GM12878 (cell line): ENCODE data around the gene WWP2. TPM values are rescaled to one million over a fixed set of nuclear protein-coding genes. Genes with fewer than 3 reads are reported as not detected.
"Not testable (repeated sequence)": the region's sequence is repeated elsewhere in the genome, so short reads cannot be mapped to it uniquely, and the experiment has no call there.

ENCODE experiments used
- ATAC-seq: fragments of 200-7000 bp; cut with Tn5 transposase; 3 replicates; pipeline ENCODE4 v1.9.1; 2020; ENCODE audit warnings: mild to moderate bottlenecking, moderate library complexity
- BruUV-seq: library from RNA; stranded (reverse); fragments of 400-500 nt; replicated peaks from 2 replicates; lab custom pipeline; 2021; lab: Mats Ljungman, UMichigan
- CTCF ChIA-PET: fragments of 300-600 bp; sonication (Branson Sonifier 250); formaldehyde crosslinking; extraction: SDS; loops from one replicate; lab custom pipeline; 2021; ENCODE audit warnings: inconsistent platforms; lab: Yijun Ruan, JAX
- POLR2A ChIA-PET: fragments of 350-600 bp; formaldehyde crosslinking; extraction: SDS; loops from one replicate; lab custom pipeline; 2021; ENCODE audit warnings: inconsistent platforms; lab: Charles Lee
- RAD21 ChIA-PET: fragments of 300-600 bp; sonication (Branson Sonifier 250); formaldehyde crosslinking; loops from one replicate; lab custom pipeline; 2023; ENCODE audit warnings: antibody characterized with exemption; ENCODE audit not compliant: unreplicated experiment; lab: Charles Lee
- SMC1A ChIA-PET: fragments of 300-600 bp; sonication (Branson Sonifier 250); formaldehyde crosslinking; loops from one replicate; lab custom pipeline; 2023; ENCODE audit not compliant: unreplicated experiment, uncharacterized antibody; lab: Charles Lee
- DNase-seq: peaks from one replicate; pipeline ENCODE4 v3.0.0-alpha.2; 2011; ENCODE audit warnings: low read depth, low spot score
- FAIRE-seq: peaks from 3 replicates; lab custom pipeline; 2011; peaks lifted over from hg19 to GRCh38; lab: Jason Lieb, UNC
- H2AFZ ChIP-seq: 2 replicates; pipeline ENCODE4 v1.6.0; 2011; ENCODE audit warnings: low read depth, low read length, control low read depth; ENCODE audit not compliant: control insufficient read depth
- H3K27ac ChIP-seq: 2 replicates; pipeline ENCODE4 v1.5.1; 2011; ENCODE audit warnings: control low read depth; ENCODE audit not compliant: control insufficient read depth, insufficient read depth
- H3K27me3 ChIP-seq, 2 experiments: replicated peaks in 1 of 2; 2 replicates each; pipeline versions ENCODE4 v1.6.0 to v1.6.1; 2011; ENCODE audit warnings: low read length in 1 of 2; ENCODE audit not compliant: control insufficient read depth in 2 of 2, insufficient read depth in 2 of 2
- H3K36me3 ChIP-seq, 2 experiments: 2 replicates each; pipeline ENCODE4 v1.5.1; 2011; ENCODE audit warnings: low read length in 1 of 2; ENCODE audit not compliant: control insufficient read depth in 2 of 2, insufficient read depth in 2 of 2
- H3K4me1 ChIP-seq: 2 replicates; pipeline ENCODE4 v1.6.1; 2011; ENCODE audit warnings: mild to moderate bottlenecking, low read length, moderate library complexity, mixed read lengths; ENCODE audit not compliant: control insufficient read depth, insufficient read depth
- H3K4me2 ChIP-seq: 2 replicates; pipeline ENCODE4 v1.6.0; 2011; ENCODE audit warnings: control low read depth; ENCODE audit not compliant: control insufficient read depth, insufficient read depth
- H3K4me3 ChIP-seq: fragments of 200-600 bp; sonication (generic); 2 replicates; pipeline ENCODE4 v1.5.1; 2016
- H3K79me2 ChIP-seq: 2 replicates; pipeline ENCODE4 v1.6.0; 2011; ENCODE audit warnings: low read length; ENCODE audit not compliant: control insufficient read depth, insufficient read depth
- H3K9ac ChIP-seq: 2 replicates; pipeline ENCODE4 v1.8.0; 2011; ENCODE audit warnings: low read length, control low read depth, mixed read lengths; ENCODE audit not compliant: control insufficient read depth, insufficient read depth
- H3K9me3 ChIP-seq: replicated peaks from 3 replicates; pipeline ENCODE4 v1.5.1; 2011; ENCODE audit warnings: mild to moderate bottlenecking, low read length; ENCODE audit not compliant: control insufficient read depth, insufficient read depth
- H4K20me1 ChIP-seq: 2 replicates; pipeline ENCODE4 v1.6.0; 2011; ENCODE audit not compliant: control insufficient read depth, insufficient read depth
- CBX5 ChIP-seq: sonication (generic); IDR thresholded peaks from 2 replicates; pipeline ENCODE4 v1.6.1; 2016; ENCODE audit warnings: low read depth, moderate library complexity, mild to moderate bottlenecking, inconsistent platforms
- GABPA ChIP-seq: IDR thresholded peaks from 2 replicates; pipeline ENCODE4 v1.6.1; 2014; ENCODE audit warnings: antibody characterized with exemption, low read depth, mild to moderate bottlenecking, inconsistent platforms
- HDAC2 ChIP-seq: fragments of 200-600 bp; sonication (generic); IDR thresholded peaks from 2 replicates; pipeline ENCODE4 v1.6.1; 2017
- MLLT1 ChIP-seq: fragments of 450-650 bp; IDR thresholded peaks from 2 replicates; pipeline ENCODE4 v1.6.1; 2016; ENCODE audit warnings: mild to moderate bottlenecking
- MTA3 ChIP-seq: IDR thresholded peaks from 2 replicates; pipeline ENCODE4 v1.6.1; 2012; ENCODE audit warnings: low read length, inconsistent platforms, borderline replicate concordance
- NKRF ChIP-seq: fragments of 450-650 bp; conservative IDR thresholded peaks from 2 replicates; pipeline ENCODE4 v1.6.1; 2017; ENCODE audit warnings: mild to moderate bottlenecking, moderate library complexity
- SMAD5 ChIP-seq: IDR thresholded peaks from 2 replicates; pipeline ENCODE4 v1.6.1; 2016; ENCODE audit warnings: antibody characterized with exemption, low read depth
- ZBTB33 ChIP-seq: fragments of 450-650 bp; IDR thresholded peaks from 2 replicates; pipeline ENCODE4 v1.6.1; 2017; ENCODE audit warnings: mild to moderate bottlenecking
- WGBS: methylation state at CpG from one replicate; pipeline ENCODE4 v1.1.6; 2016; ENCODE audit warnings: low lambda C conversion rate; ENCODE audit not compliant: insufficient replicate concordance, insufficient coverage; ENCODE audit errors: missing lambda C conversion rate; 5-methylcytosine and 5-hydroxymethylcytosine counted together
- in situ Hi-C: fragments of 300-500 bp; cut with MboI; formaldehyde crosslinking; loops from 9 replicates; pipeline ENCODE4 v1.14.3; 2018; ENCODE audit warnings: mixed read lengths
- intact Hi-C: fragments of 100-400 bp; cut with micrococcal nuclease; formaldehyde crosslinking; loops from one replicate; pipeline ENCODE4 v1.14.2; 2022; ENCODE audit not compliant: unreplicated experiment
- polyA plus RNA-seq, 11 experiments: library from polyadenylated mRNA; depleted of rRNA in 4 of 11; unstranded in 6 of 11; stranded (reverse) in 5 of 11; fragments of >200 nt; fragmentation: Nextera tagmentation in 4 of 11; fragmentation: Illumina TruSeq in 1 of 11; extraction: Ambion mirVana in 4 of 11; extraction: Trizol in 1 of 11; gene quantifications; 1 replicate in 1 of 11; 2 replicates in 10 of 11; pipeline versions ENCODE4 v1.2.1 to v1.2.3, GENCODE V29; 2011 to 2016; ENCODE audit warnings: inconsistent platforms in 2 of 11, missing spikeins in 2 of 11, low read depth in 1 of 11
- total RNA-seq, 4 experiments: library from RNA; depleted of rRNA in 3 of 4; stranded (reverse); fragments of >200 nt in 3 of 4; fragmentation: Illumina TruSeq in 1 of 4; extraction: Trizol in 1 of 4; gene quantifications; 2 replicates each; pipeline versions ENCODE4 v1.2.1 to v1.2.3, GENCODE V29; 2013 to 2021

The WWP2 gene
- total and polyA plus RNA-seq, 10 of the 15 experiments (the other 5 are each of a cell fraction or from before 2014, with no cell fraction given): 2.8 to 47.0 (median 23.8) TPM

- H4K20me1 ChIP-seq, H3K27ac ChIP-seq, ATAC-seq, H3K9ac ChIP-seq, in situ Hi-C loops, DNase-seq, H3K27me3 ChIP-seq, H3K4me3 ChIP-seq, SMC1A ChIA-PET, H3K36me3 ChIP-seq, FAIRE-seq, H3K4me1 ChIP-seq, H3K9me3 ChIP-seq, BruUV-seq, H2AFZ ChIP-seq, H3K4me2 ChIP-seq: not testable (repeated sequence)
- POLR2A ChIA-PET: interaction anchor here (0.6 kb wide), 1 partner anchor 696 kb away, joined by 3 read pairs; no protein-coding TSS in a partner anchor
- CTCF ChIA-PET: interaction anchor here (6.4 to 7.8 kb wide), 2 partner anchors 46 to 361 kb away, joined by 95 to 108 read pairs; no protein-coding TSS in a partner anchor
- H3K79me2 ChIP-seq: peaks cover 27% of the 10 kb centered on the region
- RAD21 ChIA-PET: interaction anchor here (2.0 kb wide), 1 partner anchor 361 kb away, joined by 8 read pairs; no protein-coding TSS in a partner anchor
- intact Hi-C loops: loop anchor here (10.0 kb wide), 1 partner anchor 423 kb away; the partner anchor contains the start of genes COG8, NIP7 and PDF
- 72% methylated on average over 13 of the region's 13 CpGs for WGBS
Measured at GRCh38 chr16:69757375-69757774, 4.8 kb upstream of the WWP2 start.

GRCh38 chr16:69762814-69763598, 874 bp downstream of the WWP2 start:
- no peaks in the 10 kb centered on the region for H4K20me1 ChIP-seq
- no peaks in the 10 kb centered on the region for H3K27me3 ChIP-seq
- RAD21 ChIA-PET: interaction anchor here (1.1 to 3.0 kb wide), 6 partner anchors 9 to 367 kb away, joined by 3 to 16 read pairs (median 6); partner anchors contain the start of gene NOB1
- peak overlapping the region; percentile 87 for H3K4me2 ChIP-seq
- H3K9ac ChIP-seq: peak overlapping the region; percentile 91
- TF ChIP-seq HDAC2 (no peak), CBX5 (no peak), GABPA (no peak; the same call in 1 of the 2 replicates), MTA3 (no peak), SMAD5 (no peak), NKRF (0 out of 2 replicates have a peak, but pooled peaks have one; percentile 8), ZBTB33 (no peak), MLLT1 (peak; percentile 64)
- peaks cover 23% of the 10 kb centered on the region for H3K79me2 ChIP-seq
- SMC1A ChIA-PET: interaction anchor here (0.7 to 2.8 kb wide), 9 partner anchors 9 to 379 kb away, joined by 3 to 16 read pairs (median 3); partner anchors contain the start of genes NOB1 and NQO1
- in situ Hi-C loops: no loop called here
- DNase-seq (no peak), FAIRE-seq (peak; percentile 59), ATAC-seq (peak; percentile 59)
- no peaks in the 10 kb centered on the region for H3K36me3 ChIP-seq
- 10% methylated on average over 14 of the region's 14 CpGs for WGBS
- POLR2A ChIA-PET: interaction anchor here (1.0 to 2.4 kb wide), 4 partner anchors 9 to 617 kb away, joined by 3 to 12 read pairs (median 8); partner anchors contain the start of gene NOB1
- CTCF ChIA-PET: interaction anchor here (0.9 to 2.1 kb wide), 5 partner anchors 8 to 489 kb away, joined by 3 to 13 read pairs (median 9); partner anchors contain the start of genes EXOSC6 and NOB1
- peak overlapping the region; percentile 89 for H3K4me3 ChIP-seq
- H3K27ac ChIP-seq: peak overlapping the region; percentile 83
- H2AFZ ChIP-seq: peak overlapping the region; percentile 83
- H3K9me3 ChIP-seq: no peaks in the 10 kb centered on the region
- TSS peak; percentile 64 for BruUV-seq
- intact Hi-C loops: no loop called here
- H3K4me1 ChIP-seq: peaks cover 6% of the 10 kb centered on the region; the same call in 1 of the 2 replicates
